HG02678 (cell line): ENCODE data around the gene ADARB2.
"Not testable (repeated sequence)": the region's sequence is repeated elsewhere in the genome, so short reads cannot be mapped to it uniquely, and the experiment has no call there.

Experiments
- ATAC-seq: cut with Tn5 transposase; IDR thresholded peaks from one replicate; pipeline ENCODE4 v1.9.1; 2021; ENCODE audit warnings: mild to moderate bottlenecking, moderate library complexity; ENCODE audit not compliant: unreplicated experiment

ADARB2 gene

GRCh38 chr10:1449572-1450205 is 287.6 kb downstream of the ADARB2 start:
- no peak for ATAC-seq

DNA sequence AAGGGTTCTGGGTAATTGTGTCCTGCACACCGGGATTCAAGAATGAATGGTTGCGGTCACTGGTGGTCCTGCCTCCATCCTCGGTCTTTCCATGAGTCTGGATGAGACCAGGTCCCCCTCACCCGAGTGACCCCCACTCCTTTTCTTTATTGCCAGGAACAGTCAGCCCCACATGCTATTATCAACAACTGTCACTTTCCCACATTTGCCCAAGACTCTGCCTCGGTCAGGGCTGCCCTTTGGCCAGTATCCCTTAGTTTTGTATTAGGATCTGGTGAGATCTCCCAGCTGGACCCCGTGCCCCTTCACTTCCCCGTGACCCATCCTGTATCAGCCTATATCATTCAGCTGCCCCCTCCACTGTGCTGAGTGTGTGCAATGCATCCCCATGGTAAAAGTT is 288.3 kb downstream of the ADARB2 start:
- no peak for ATAC-seq

- ATAC-seq: no peak
Measured at GRCh38 chr10:1448252-1448930, 288.9 kb downstream of the ADARB2 start.

- no peak for ATAC-seq
Measured at GRCh38 chr10:1444826-1445225, 292.5 kb downstream of the ADARB2 start.

DNA sequence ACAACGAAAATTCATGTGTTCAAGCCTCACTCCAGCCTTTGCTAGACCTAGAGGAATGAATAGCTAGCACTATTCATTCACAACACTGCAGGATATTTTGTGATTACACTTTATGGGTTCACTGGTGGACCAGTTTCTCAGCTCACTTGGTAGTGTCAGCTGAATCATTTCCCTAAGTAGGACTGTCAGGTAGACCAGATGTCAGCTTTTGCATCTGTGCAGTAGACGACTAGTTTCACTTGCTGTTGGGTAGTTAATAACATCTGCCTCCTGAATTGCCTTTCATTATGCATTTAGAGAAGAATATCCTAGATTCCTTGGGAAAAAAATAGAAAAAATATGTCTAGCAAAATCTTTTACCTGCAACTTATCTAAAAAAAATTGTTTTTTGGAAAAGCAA is 296.4 kb downstream of the ADARB2 start:
- no peak for ATAC-seq

DNA sequence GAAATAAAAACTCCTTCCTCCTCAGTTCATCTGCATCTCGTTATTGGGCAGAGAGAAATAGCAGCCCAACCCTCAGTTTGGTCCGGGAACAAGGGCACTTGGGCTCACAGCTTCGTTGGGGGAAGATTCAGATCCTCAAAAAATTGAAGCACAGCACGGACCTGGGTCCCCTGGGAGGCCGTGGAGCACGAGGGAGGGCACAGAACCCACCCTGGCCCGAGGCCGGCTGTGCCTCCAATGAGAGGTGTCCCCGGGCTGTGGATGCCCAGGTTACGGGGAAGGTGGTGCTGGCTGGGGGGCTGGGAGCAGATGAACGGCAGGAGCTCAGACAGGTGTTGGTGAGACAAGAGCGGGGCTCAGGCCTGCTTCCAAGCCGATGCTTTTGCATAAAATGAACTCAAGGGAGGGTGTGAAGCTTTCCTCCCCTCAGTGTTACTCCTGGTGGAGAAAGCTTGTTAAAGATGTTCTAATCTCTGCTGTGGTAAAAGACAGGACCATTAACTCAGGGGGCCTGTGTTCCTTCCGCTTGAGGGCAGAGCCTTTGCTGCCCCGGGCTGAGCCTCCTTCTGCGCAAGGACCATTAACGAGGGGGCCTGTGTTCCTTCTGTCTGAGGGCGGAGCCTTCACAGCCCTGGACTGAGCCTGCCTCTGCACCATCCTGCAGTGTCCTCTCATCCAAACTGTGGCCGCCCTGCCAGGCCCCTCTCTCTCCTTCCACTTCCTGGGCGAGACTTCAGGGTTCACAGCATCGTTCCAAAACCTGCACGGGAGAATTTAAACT is 302.2 kb downstream of the ADARB2 start:
- no peak for ATAC-seq

DNA sequence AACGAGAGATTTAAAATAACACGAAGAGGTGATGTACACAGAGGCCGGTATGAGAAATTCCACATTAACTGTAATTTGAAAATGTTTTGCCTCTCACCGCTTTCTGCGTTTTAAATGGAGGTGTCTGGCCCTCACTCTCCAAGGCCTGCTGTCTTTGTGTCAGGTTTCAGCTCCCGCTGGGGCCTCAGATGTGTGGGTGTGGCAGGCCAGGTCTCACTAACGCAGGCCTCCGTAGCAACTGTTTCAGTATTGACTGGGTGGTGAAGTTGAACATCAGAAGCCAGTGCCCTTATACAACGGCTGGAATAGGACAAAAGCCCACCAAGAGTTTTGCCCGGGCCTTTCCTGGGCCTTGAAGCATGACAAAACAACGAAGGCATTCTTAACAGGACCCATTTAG is 303.1 kb downstream of the ADARB2 start:
- no peak for ATAC-seq

DNA sequence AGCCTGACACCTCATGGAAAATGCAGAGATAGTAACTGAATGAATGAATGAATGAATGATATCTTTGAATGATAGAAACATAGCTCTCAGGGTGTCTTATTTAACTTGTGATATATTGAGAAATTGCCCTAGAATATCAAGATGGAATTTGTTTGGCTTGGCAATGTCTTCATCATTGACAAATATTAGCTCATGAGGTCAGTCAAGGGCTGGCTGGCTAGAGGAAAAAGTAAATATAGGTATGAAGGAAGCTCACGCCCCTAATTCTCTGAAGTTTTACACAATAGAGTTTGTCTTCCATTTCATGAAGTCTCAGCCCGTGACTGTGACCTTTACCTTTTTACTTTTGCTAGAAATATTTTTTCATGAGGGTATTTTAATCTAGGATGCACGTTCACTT is 305.2 kb downstream of the ADARB2 start:
- ATAC-seq: no peak

- no peak for ATAC-seq
Measured at GRCh38 chr10:1431229-1431628, 306.1 kb downstream of the ADARB2 start.

DNA sequence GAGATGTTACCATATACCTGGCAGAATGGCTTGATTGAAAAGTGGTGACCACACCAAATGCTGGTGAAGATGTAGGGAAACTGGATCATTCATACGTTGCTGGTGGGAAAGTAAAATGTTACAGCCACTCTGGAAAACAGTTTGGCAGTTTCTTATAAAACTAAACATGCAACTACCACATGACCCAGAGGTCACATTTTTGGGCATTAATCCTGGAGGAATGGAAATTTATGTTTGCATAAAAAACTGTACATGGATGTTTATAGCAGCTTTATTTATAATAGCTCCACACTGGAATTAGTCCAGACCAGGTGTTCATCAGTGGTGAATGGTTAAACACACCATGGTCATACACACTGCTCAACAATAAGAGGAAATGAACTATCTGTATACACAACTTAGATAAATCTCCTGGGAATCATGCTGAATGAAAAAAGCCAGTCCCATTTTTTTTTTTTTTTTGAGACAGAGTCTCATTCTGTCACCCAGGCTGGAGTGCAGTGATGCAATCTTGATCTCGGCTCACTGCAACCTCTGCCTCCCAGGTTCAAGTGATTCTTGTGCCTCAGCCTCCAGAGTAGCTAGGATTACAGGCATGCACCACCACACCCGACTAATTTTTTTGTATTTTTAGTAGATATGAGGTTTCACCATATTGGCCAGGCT is 309.7 kb downstream of the ADARB2 start:
- not testable (repeated sequence) for ATAC-seq

DNA sequence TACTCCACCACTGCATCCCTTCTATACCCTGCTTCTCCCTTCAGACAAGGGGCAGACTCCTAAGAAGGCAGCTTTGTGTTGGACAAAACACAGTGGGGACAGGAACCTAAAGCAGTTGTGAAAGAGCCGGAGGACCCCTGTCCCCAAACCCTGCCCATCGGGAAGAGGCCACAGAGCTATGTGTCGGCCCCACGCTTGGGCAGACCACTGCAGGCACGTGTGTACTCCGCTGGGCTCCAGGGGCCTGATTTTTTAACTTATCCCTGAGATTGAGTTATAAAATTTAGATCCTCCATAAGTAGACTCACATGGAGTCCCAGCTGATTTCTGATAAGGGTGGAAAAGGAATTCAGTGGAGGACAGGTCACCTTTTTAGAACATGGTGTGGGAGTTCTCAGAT is 310.5 kb downstream of the ADARB2 start:
- no peak for ATAC-seq

- ATAC-seq: peak; percentile 78
Measured at GRCh38 chr10:1425879-1426278, 311.4 kb downstream of the ADARB2 start.

- ATAC-seq: no peak
Measured at GRCh38 chr10:1424648-1425047, 312.7 kb downstream of the ADARB2 start.

- ATAC-seq: no peak
Measured at GRCh38 chr10:1423676-1424253, 313.6 kb downstream of the ADARB2 start.

- ATAC-seq: no peak
Measured at GRCh38 chr10:1422275-1422674, 315.1 kb downstream of the ADARB2 start.

GRCh38 chr10:1420661-1421362 is 316.5 kb downstream of the ADARB2 start:
- ATAC-seq: peak; percentile 93

GRCh38 chr10:1419796-1420610 is 317.3 kb downstream of the ADARB2 start:
- ATAC-seq: no peak

DNA sequence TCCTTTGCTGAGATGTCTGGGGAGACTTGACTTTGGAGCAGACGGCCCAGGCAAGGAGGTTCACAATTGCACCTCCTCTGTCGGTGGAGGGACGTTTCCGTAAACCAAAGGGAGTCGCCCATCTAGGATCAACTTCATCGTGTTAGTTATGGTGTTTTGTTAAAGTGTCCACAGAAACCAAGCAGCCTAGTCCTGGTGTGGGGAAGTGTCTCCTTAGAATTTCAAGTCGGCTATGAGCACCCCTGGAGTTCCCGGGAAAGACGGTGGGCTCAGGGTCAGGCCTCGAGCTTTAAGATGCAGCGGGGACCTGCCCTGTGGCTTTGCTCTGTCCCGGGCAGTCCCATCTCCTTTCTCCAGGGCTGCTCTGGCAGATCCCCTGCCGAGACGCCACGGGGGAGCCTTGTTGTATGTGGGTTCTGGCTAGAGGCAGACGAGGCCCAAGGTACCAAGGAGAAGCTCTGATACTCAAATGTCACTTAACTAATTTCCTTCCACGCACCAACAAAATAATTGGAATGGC is 319.2 kb downstream of the ADARB2 start:
- no peak for ATAC-seq

DNA sequence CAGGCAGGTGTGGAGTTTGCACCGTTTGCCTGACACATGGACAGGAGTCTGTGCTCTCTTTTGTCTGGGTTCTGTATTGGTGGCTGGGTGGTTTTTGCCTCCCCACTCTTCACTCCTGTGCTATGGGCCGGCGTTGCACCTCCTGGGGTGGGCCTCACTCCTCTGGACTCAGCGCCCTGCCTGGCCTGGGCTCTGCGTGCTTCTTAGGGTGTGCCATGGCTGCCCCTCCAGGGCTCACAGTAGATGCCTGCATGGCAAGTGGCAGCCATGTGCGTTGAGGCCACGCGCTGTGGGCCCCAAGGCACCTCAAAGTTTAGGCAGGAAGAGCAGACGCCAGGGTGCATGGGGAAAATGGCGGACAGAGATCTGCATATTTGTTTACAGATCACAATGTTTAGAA is 319.8 kb downstream of the ADARB2 start:
- ATAC-seq: no peak
